HG02970 (cell line): ENCODE measurements around the gene C11orf21.

Source experiments
- ATAC-seq: cut with Tn5 transposase; IDR thresholded peaks from one replicate; pipeline ENCODE4 v1.9.1; 2021; ENCODE audit warnings: mild to moderate bottlenecking, moderate library complexity, moderate number of reproducible peaks; ENCODE audit not compliant: unreplicated experiment, low FRiP score

Gene C11orf21

GRCh38 chr11:2273311-2273710 is 28.4 kb downstream of the C11orf21 start:
- no peak for ATAC-seq

- ATAC-seq = no peak
These were observed 28.8 kb downstream of the C11orf21 start for GRCh38 chr11:2272946-2273280.

DNA sequence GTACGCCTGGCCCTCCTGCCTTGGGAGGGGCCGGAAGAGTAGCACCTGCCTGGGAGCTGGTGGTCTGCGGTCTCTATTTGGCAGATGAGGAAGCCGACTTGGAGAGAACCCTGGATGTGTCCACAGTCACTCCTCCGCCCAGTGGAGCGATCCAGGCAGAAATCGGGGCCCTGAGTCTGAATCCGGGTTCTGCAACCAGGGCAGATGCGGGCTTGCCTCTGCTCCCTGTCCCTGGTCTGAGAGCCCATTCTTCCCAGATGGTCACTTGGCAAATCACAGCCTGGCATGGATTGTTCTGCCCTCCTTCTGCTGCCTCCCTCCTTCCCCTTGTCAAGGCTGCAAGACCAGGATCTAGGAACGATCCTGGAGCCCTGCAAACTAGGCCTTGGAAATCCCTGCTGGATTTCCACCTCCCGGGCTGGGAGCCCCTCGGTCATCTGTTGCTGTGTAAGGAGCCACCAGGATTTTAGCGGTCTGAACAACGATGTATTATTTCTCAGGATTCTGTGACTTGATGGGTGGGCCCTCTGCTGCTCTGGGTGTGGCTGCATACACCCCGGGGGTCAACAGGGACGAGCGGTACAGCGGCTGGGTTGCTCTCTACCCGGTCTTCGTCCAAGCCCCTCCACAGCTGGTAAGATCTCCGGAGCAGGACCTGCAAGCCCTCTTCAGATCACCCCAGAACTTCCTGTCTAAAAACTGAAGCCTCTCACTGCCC is 29.3 kb downstream of the C11orf21 start:
- ATAC-seq = no peak

DNA sequence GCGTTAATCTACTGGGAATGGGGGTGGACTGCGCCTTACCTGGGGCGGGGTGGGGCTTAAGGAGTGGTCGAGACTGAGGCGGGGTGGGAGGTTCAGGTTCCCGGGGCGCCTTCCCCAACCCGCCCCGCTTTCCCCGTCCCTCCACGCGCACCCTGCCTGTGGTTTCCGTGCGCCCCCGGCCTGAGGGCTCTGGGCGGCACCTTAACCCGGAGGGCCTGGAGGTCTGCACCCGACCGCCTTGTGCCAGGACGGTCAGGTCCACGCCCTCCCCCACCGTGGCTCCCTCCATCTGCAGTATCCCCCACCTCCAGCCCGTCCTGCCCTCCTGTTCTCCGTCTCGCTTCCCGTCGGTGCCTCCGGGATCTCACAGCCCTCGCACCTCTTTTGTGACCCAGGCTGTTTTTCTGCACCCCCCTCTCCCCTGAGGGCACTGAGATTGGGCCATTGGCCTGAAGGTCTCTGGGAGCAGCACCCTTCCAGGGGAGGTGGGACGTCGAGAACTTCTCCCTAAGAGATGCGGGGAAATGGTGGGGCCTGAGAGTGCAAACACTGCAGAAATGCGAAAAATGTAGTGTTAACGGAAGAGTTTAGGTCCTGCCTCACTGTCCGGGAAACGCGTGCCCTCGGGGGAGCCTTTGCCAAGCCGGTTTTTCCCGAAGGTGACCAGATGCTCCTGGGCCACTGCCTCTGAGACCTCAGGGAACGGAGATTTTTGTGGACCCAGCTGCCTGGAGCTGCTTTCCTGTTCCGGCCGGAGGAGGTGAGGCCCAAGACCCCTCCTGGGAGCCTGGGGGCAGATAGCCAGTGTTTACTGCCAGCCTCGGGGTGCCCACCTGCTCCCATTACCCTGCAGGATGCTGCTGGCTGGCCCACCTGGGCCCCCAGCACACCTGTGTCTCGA is 30.1 kb downstream of the C11orf21 start:
- no peak for ATAC-seq

DNA sequence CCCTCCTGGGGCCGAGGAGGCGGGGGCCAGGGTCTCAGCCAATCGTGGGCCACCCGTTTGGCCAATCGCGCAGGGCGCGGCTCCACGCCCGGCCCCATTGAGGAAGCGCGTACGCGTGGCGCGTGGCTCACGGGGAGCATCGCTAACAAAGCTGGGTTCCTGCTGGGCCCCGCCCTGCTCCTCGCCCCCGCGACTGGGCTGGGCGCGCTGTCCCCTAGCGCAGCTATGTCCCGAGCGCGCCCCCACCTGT is 30.7 kb downstream of the C11orf21 start:
- ATAC-seq = no peak

- ATAC-seq = no peak
These were observed 31.2 kb downstream of the C11orf21 start, which contains the start of gene ASCL2 for GRCh38 chr11:2270322-2271076. ASCL2 (minus strand) TSS chr11:2270588; CDS start chr11:2270332, 256 bp downstream.

GRCh38 chr11:2269601-2270321 is 32.0 kb downstream of the C11orf21 start:
- ATAC-seq = no peak

DNA sequence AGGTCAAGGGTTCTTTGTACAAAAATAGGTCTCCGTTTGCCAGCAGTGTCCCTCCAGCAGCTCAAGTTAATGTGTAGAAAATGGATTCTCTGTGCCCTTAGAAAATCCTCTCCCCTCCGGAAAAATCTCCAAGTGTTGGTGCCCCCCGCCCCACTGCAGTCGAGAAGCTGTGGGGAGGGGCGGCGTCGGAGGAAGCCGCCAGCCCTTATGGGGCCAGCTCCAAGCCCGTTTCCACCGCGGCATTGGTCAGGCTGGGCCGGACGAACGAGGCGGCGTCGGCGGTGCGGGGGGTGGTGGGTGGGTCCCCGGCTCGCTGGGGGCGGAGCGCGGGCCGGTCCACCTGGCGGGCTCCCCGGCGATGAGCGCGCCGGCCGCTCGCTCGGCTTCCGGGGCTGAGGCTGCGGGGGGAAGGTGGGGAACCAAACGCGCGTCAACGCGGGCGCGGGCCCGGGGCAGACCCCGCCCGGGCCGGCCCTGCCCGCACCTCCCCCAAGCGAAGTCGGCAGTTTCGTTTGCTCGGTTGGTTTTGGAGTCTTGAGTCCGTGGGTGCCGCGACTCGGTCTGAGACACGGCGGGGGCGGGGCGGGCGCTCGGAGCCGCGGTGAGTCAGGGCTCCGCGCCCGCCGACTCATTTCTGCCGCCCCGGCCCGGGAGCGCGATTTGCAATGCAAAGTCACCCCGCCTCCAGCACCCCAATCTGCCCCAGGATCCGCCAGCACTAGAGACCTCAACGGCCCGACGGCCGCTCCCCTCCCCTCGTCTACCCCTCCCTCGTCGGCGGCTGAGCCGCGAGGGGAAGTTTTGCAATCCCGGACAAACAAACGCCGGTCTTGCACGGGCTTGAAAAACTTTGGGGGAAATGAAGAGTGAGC is 32.8 kb downstream of the C11orf21 start:
- ATAC-seq = no peak

- ATAC-seq = no peak
These were observed 33.6 kb downstream of the C11orf21 start for GRCh38 chr11:2267851-2268728.

- no peak for ATAC-seq
These were observed 34.3 kb downstream of the C11orf21 start for GRCh38 chr11:2267306-2267850.

DNA sequence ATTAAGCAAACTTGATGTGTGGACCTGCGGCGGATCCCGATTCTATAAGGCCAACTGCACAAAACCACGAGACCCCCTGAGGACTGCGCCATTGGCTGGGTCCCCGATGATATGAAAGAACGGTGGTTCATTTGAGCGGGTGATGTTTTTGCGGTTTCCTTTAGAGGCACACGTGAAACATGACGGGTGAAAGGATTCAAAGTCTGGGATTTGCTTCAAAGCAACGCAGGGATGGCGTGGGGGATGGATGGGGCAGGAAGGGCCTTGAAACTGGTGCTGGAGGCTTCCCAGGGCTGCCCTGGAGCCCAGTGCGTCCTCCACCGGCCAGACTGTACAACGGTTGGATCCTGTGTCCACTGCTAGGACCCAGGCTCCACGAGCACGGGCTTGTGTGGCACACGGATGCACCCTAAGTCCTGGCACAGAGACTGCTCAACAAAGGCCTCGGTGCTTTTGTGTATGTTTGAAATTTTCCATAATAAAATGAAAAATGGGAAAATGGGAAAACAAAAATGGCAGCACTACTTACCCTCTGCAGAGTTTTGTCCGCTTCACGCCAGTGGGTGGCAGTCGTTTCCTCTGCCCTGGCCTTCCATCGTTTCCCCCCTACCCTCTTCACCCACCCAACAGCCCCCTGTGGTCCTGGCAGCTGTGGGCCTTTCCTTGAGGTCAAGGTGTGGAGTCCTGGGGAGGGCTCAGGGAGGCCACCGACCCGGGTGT is 35.0 kb downstream of the C11orf21 start:
- no peak for ATAC-seq

DNA sequence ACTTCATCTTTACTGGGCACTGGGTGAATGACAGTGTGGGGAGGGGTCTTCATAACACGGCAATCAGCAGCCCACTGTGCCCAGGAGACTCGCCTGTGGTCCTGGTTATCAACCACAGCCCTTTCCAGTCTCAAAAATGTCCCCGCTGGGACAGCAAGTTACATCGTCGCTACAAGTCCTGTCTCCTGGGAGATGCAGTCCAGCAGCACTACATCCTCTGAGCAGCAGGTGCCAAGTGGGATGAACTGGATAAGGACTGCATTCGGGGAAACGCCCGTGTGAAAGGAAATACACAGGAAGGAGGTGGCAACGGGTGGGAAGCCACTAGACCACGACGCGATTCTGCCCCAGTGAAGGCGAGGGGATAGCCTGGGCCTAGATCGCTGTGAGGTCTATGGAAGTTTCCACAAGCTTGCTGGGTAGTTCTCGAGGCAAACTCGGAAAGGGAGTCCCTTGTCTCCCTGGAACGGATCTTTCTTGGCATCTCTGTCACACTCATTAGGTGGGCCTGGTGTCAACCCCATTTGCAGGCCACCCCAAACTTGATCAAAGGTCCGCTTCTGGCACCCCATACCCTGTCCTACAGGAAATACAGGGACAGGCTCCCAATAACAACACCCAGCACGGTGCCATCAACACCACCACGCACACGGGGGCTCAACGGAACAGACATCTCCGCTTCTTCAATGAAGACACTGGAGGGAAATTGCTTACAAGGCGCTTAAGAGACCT is 35.7 kb downstream of the C11orf21 start:
- ATAC-seq = no peak

DNA sequence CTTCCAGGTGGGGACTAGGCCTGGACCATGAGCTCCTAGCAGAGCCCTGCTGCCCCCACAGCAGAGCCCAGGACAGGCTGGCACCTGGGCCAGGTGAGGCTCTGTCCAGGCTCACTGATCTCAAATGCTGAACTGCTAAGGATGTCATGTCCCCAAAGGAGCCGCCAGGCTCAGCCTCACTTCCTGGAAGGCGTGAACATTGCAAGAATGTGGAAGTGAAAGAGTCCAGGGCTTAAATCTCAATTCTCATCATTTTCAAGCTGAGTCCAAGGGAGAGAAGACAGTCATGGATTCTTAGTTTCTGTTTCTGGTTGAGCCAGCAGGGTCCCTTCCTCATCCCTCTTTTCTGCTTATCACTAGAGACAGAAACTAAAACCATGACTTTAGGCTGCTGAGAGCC is 36.3 kb downstream of the C11orf21 start:
- ATAC-seq = no peak

GRCh38 chr11:2264366-2265053 is 37.2 kb downstream of the C11orf21 start:
- ATAC-seq = no peak

- no peak for ATAC-seq
These were observed 37.9 kb downstream of the C11orf21 start for GRCh38 chr11:2263724-2264360.

DNA sequence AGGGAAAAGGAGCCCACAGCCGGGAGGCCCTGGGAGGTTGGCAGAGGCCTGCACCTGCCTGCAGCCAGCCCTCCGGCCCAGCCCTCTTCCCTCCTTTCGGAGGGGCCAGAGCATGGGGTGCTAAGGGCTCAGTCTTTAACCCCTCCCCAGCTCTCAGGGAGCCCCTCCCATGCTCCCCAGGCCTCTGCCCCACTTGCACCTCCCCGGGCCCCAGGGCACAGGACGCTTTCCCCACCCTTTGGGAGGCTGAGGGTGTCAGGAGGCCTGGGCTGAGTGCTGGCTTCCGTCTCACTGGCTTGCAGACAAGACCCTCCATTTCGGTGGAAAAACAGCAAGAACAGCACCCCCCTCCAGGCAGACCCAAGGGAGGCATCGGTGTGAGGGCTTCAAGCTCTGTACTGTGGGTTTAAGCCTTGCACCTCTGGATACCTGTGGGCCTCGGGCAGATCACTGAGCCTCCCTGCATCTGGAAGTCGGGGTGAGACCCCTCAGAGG is 38.6 kb downstream of the C11orf21 start:
- ATAC-seq = no peak
